ENCODE data around the gene ITPKA.

ITPKA gene

GRCh38 chr15:41511899-41512369 lies 18.3 kb downstream of the ITPKA start:
- no peak for FAIRE-seq

- no peak for FAIRE-seq
Measured at GRCh38 chr15:41512512-41512939, 18.9 kb downstream of the ITPKA start.

GRCh38 chr15:41512940-41513505 lies 19.3 kb downstream of the ITPKA start:
- FAIRE-seq, result no peak

- FAIRE-seq, result no peak
Measured at GRCh38 chr15:41513506-41514227, 20.0 kb downstream of the ITPKA start, which contains the start of gene LTK. Gene LTK (minus strand): TSS chr15:41513827. CDS start chr15:41513709, 118 bp downstream.

- FAIRE-seq, result no peak
Measured at GRCh38 chr15:41517895-41518449, 24.3 kb downstream of the ITPKA start.

GRCh38 chr15:41520636-41521035 lies 27.0 kb downstream of the ITPKA start:
- no peak for FAIRE-seq

GRCh38 chr15:41521614-41522013 lies 27.9 kb downstream of the ITPKA start:
- no peak for FAIRE-seq

- no peak for FAIRE-seq
Measured at GRCh38 chr15:41523097-41523496, 29.4 kb downstream of the ITPKA start.

- FAIRE-seq, result no peak
Measured at GRCh38 chr15:41530363-41530956, 36.8 kb downstream of the ITPKA start.

GRCh38 chr15:41535544-41535943 lies 41.9 kb downstream of the ITPKA start:
- no peak for FAIRE-seq

GRCh38 chr15:41536866-41537265 lies 43.2 kb downstream of the ITPKA start:
- no peak for FAIRE-seq

GRCh38 chr15:41543521-41543870 lies 49.8 kb downstream of the ITPKA start:
- FAIRE-seq, result no peak

- no peak for FAIRE-seq
Measured at GRCh38 chr15:41544650-41545015, 51.0 kb downstream of the ITPKA start.

- no peak for FAIRE-seq
Measured at GRCh38 chr15:41545218-41545617, 51.5 kb downstream of the ITPKA start.

GRCh38 chr15:41546851-41547786 lies 53.4 kb downstream of the ITPKA start:
- no peak for FAIRE-seq

- FAIRE-seq, result no peak
Measured at GRCh38 chr15:41550066-41550775, 56.5 kb downstream of the ITPKA start.

All from A204.1 (cell line).